Colonic mucosa (tissue), 4 donors: ENCODE measurements around the gene ZFAND6. TPM values are rescaled to one million over a fixed set of nuclear protein-coding genes. Genes with fewer than 3 reads are reported as not detected.

Source experiments
- DNase-seq: peaks from one replicate; pipeline ENCODE4 v3.0.0-alpha.2; 2020
- H3K27ac ChIP-seq: fragments of 200-600 bp; one replicate; pipeline ENCODE4 v1.8.0; 2021
- H3K27me3 ChIP-seq: fragments of 200-600 bp; one replicate; pipeline ENCODE4 v1.8.0; 2021
- H3K36me3 ChIP-seq: fragments of 200-600 bp; one replicate; pipeline ENCODE4 v1.8.0; 2021
- H3K4me1 ChIP-seq: fragments of 200-600 bp; one replicate; pipeline ENCODE4 v1.8.0; 2021; ENCODE audit warnings: mild to moderate bottlenecking
- H3K4me3 ChIP-seq: fragments of 200-600 bp; one replicate; pipeline ENCODE4 v1.8.0; 2021
- H3K9ac ChIP-seq, 2 donors: one replicate each; pipeline ENCODE4 v1.7.0; 2013; ENCODE audit warnings: control low read depth in 2 of 2, low read depth in 2 of 2, low read length in 2 of 2
- H3K9me3 ChIP-seq: fragments of 200-600 bp; one replicate; pipeline ENCODE4 v1.8.0; 2021
- intact Hi-C: fragments of 100-400 bp; cut with DNase I; formaldehyde crosslinking; loops from one replicate; pipeline ENCODE4 v1.14.1; 2022
- total RNA-seq, 2 donors: library from RNA; stranded (reverse); fragmentation: NEBNext Ultra II Directional in 1 of 2; extraction: Animal tissue kit (Norgen Biotek cat#: 25700) in 1 of 2; gene quantifications; one replicate each; pipeline ENCODE4 v1.2.1, GENCODE V29; 2021
- TF ChIP-seq, protein P1 (sequence below): fragments of 200-600 bp; IDR thresholded peaks from one replicate; pipeline ENCODE4 v1.8.0; 2022; ENCODE audit warnings: antibody characterized with exemption, mild to moderate bottlenecking
- donor health status: healthy.
- donor health status: DM: no; HTN: no; CAD: no.
- donor health status: DM: no; HTN: no; CAD: no.

The ZFAND6 gene
- total RNA-seq, 2 donors from 2014 or later = 56.0 to 82.4 TPM

DNA sequence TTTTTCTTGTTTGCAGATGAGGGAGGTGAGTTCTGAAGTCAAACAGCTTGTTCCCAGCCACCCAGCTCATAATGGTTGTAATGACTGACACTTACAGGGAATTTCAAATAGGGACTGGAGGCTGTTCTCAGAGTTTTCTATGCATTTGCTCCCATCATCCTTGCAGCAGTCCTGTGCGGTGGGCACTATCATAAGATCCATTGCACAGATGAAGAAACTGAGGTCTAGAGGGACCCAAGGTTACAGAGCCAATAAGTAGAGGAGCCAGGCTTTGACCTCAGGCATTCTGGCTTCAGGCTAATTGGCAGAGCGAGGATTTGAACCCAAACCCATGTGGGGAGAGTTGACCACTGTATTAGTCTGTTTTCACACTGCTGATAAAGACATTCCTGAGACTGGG lies 125.7 kb downstream of the ZFAND6 start:
- H3K9ac ChIP-seq = no peak overlapping the region
- no peaks in the 10 kb centered on the region for H3K4me1 ChIP-seq
- H3K36me3 ChIP-seq = no peaks in the 10 kb centered on the region
- intact Hi-C loops = no loop called here
- H3K27me3 ChIP-seq = no peaks in the 10 kb centered on the region
- H3K4me3 ChIP-seq = no peak overlapping the region
- H3K27ac ChIP-seq = no peak overlapping the region
- H3K9me3 ChIP-seq = no peaks in the 10 kb centered on the region
- TF ChIP-seq, protein P1, sequence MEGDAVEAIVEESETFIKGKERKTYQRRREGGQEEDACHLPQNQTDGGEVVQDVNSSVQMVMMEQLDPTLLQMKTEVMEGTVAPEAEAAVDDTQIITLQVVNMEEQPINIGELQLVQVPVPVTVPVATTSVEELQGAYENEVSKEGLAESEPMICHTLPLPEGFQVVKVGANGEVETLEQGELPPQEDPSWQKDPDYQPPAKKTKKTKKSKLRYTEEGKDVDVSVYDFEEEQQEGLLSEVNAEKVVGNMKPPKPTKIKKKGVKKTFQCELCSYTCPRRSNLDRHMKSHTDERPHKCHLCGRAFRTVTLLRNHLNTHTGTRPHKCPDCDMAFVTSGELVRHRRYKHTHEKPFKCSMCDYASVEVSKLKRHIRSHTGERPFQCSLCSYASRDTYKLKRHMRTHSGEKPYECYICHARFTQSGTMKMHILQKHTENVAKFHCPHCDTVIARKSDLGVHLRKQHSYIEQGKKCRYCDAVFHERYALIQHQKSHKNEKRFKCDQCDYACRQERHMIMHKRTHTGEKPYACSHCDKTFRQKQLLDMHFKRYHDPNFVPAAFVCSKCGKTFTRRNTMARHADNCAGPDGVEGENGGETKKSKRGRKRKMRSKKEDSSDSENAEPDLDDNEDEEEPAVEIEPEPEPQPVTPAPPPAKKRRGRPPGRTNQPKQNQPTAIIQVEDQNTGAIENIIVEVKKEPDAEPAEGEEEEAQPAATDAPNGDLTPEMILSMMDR = no peak
- DNase-seq = no peak

DNA sequence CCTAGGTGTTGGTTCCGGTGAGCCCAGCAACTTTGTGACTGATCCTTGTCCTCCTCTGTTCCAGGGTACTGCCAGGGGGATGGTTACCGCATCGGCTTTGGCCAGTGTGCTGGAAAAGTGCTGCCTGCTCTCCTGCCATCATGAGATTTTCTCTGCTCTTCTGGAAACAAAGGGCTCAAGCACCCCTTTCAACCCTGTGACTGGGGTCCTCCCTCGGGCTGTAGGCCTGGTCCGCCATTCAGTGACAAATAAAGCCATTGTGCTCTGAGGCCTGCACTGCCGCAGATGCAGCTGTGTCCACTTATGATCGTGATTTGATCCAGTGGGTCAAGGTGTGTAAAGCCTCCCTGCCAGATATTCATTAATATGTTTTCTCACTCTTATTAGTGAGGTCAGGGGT lies 126.6 kb downstream of the ZFAND6 start:
- Histone ChIP-seq H3K27me3 (no peaks in the 10 kb centered on the region), H3K36me3 (no peaks in the 10 kb centered on the region), H3K4me1 (no peaks in the 10 kb centered on the region), H3K4me3 (no peak overlapping the region), H3K9me3 (no peaks in the 10 kb centered on the region), H3K9ac (no peak overlapping the region), H3K27ac (no peak overlapping the region)
- intact Hi-C loops = no loop called here
- no peak for DNase-seq
- TF ChIP-seq, protein P1 = no peak

- intact Hi-C loops = no loop called here
Measured at GRCh38 chr15:80186597-80186996, 127.1 kb downstream of the ZFAND6 start.

More at GRCh38 chr15:80186597-80186996, 127.1 kb downstream of the ZFAND6 start:
- DNase-seq = no peak
- Histone ChIP-seq H3K9ac (no peak overlapping the region), H3K4me1 (no peaks in the 10 kb centered on the region), H3K27ac (no peak overlapping the region), H3K36me3 (no peaks in the 10 kb centered on the region), H3K4me3 (no peak overlapping the region), H3K9me3 (no peaks in the 10 kb centered on the region), H3K27me3 (no peaks in the 10 kb centered on the region)
- TF ChIP-seq, protein P1 = no peak

Other genes with a start within 250 kb of the ZFAND6 start
- 10 to 100 TPM; 24.6 to 25.9 TPM for gene MTHFS, start 162.7 kb upstream of the ZFAND6 start, total RNA-seq
- 1 to 10 TPM in 1 of 2 donors, under 1 TPM in 1; 0.86 to 1.5 TPM for gene BCL2A1, start 88.5 kb upstream of the ZFAND6 start, total RNA-seq
- gene FAH, start 93.3 kb downstream of the ZFAND6 start, total RNA-seq = 10 to 100 TPM; 16.0 to 39.8 TPM
- gene CTXND1, start 192.5 kb downstream of the ZFAND6 start, total RNA-seq = under 1 TPM; 0.11 to 0.12 TPM